Central memory CD4-positive, alpha-beta T cell (primary cell): ENCODE measurements around the gene ZNF425.
A peak's percentile ranks its signal among the peaks of the same experiment; 100 is the strongest.
"Not testable (repeated sequence)": the region's sequence is repeated elsewhere in the genome, so short reads cannot be mapped to it uniquely, and the experiment has no call there.

ENCODE experiments used
- DNase-seq: peaks from one replicate; pipeline ENCODE4 v3.0.0; 2022
- total RNA-seq, 3 experiments: gene quantifications; one replicate each; lab custom pipeline; 2026; lab: John Stamatoyannopoulos, UW

Gene ZNF425
- total RNA-seq, result 0.92 to 2.7 (median 2.6) reads per million in 3 experiments

- DNase-seq, result peak; percentile 91
Measured at GRCh38 chr7:149125863-149126661, at the start of gene ZNF425. Gene ZNF425 (minus strand): TSS chr7:149126324. CDS start chr7:149126213, 111 bp downstream.

- no peak for DNase-seq
Measured at GRCh38 chr7:149175150-149175549, 49.0 kb upstream of the ZNF425 start.

GRCh38 chr7:149172534-149172920 lies 46.4 kb upstream of the ZNF425 start:
- DNase-seq, result no peak

GRCh38 chr7:149171892-149172533 lies 45.9 kb upstream of the ZNF425 start:
- DNase-seq, result no peak

- no peak for DNase-seq
Measured at GRCh38 chr7:149166630-149167352, 40.7 kb upstream of the ZNF425 start.

GRCh38 chr7:149166142-149166541 lies 40.0 kb upstream of the ZNF425 start:
- no peak for DNase-seq

GRCh38 chr7:149161241-149161848 lies 35.2 kb upstream of the ZNF425 start:
- DNase-seq, result no peak

- DNase-seq, result no peak
Measured at GRCh38 chr7:149156898-149157297, 30.8 kb upstream of the ZNF425 start.

- no peak for DNase-seq
Measured at GRCh38 chr7:149154056-149154455, 27.9 kb upstream of the ZNF425 start.

- no peak for DNase-seq
Measured at GRCh38 chr7:149153346-149153745, 27.2 kb upstream of the ZNF425 start.

- no peak for DNase-seq
Measured at GRCh38 chr7:149150981-149151380, 24.9 kb upstream of the ZNF425 start.

- DNase-seq, result peak; percentile 75
Measured at GRCh38 chr7:149147752-149148653, 21.9 kb upstream of the ZNF425 start.

GRCh38 chr7:149147072-149147751 lies 21.1 kb upstream of the ZNF425 start, which contains the start of gene ZNF398:
Gene ZNF398 (plus strand): TSS chr7:149147453. CDS start chr7:149147743, 290 bp downstream.
- DNase-seq, result peak; percentile 80

- DNase-seq, result no peak
Measured at GRCh38 chr7:149145031-149145845, 19.1 kb upstream of the ZNF425 start.

GRCh38 chr7:149144436-149144922 lies 18.4 kb upstream of the ZNF425 start:
- DNase-seq, result not testable (repeated sequence)

- no peak for DNase-seq
Measured at GRCh38 chr7:149141893-149142292, 15.8 kb upstream of the ZNF425 start.

- DNase-seq, result no peak
Measured at GRCh38 chr7:149140831-149141230, 14.7 kb upstream of the ZNF425 start.

GRCh38 chr7:149136118-149136517 lies 10.0 kb upstream of the ZNF425 start:
- no peak for DNase-seq

GRCh38 chr7:149133028-149133710 lies 7.0 kb upstream of the ZNF425 start:
- no peak for DNase-seq
